WTC11 (cell line): ENCODE data around the gene FBXO22.

ENCODE experiments used
- ATF3 ChIP-seq: sonication (generic); formaldehyde crosslinking; conservative IDR thresholded peaks from 2 replicates; pipeline ENCODE4 v1.8.1; 2022; ENCODE audit warnings: mild to moderate bottlenecking, missing genetic modification reagents
- CREB1 ChIP-seq: sonication (generic); formaldehyde crosslinking; IDR thresholded peaks from 2 replicates; pipeline ENCODE4 v1.8.0; 2023; ENCODE audit warnings: mild to moderate bottlenecking, missing genetic modification reagents
- CTCF ChIP-seq: fragments of 200-600 bp; IDR thresholded peaks from 2 replicates; pipeline ENCODE4 v1.8.0; 2022; ENCODE audit warnings: antibody characterized with exemption
- NR2C2 ChIP-seq: sonication (generic); formaldehyde crosslinking; IDR thresholded peaks from 2 replicates; pipeline ENCODE4 v1.8.0; 2022; ENCODE audit warnings: mild to moderate bottlenecking, missing genetic modification reagents
- NR3C1 ChIP-seq: sonication (generic); formaldehyde crosslinking; conservative IDR thresholded peaks from 2 replicates; pipeline ENCODE4 v1.8.1; 2023; ENCODE audit warnings: low read depth, mild to moderate bottlenecking, missing genetic modification reagents
- PREB ChIP-seq: sonication (generic); formaldehyde crosslinking; IDR thresholded peaks from 2 replicates; pipeline ENCODE4 v1.8.1; 2022; ENCODE audit warnings: mild to moderate bottlenecking, missing genetic modification reagents, moderate library complexity, borderline replicate concordance
- RELA ChIP-seq: sonication (generic); formaldehyde crosslinking; IDR thresholded peaks from 2 replicates; pipeline ENCODE4 v1.8.1; 2022; ENCODE audit warnings: missing genetic modification reagents, mild to moderate bottlenecking, borderline replicate concordance

- peak; percentile 19 for TF ChIP-seq CTCF
- TF ChIP-seq CREB1 (CRISPR knock-in tag) = no peak
- TF ChIP-seq NR2C2 (CRISPR knock-in tag) = no peak
- TF ChIP-seq RELA (CRISPR knock-in tag) = no peak
- TF ChIP-seq NR3C1 (CRISPR knock-in tag) = no peak
- TF ChIP-seq ATF3 = no peak
- no peak for TF ChIP-seq PREB (CRISPR knock-in tag)
Measured at GRCh38 chr15:75928680-75929608, 25.3 kb downstream of the FBXO22 start.
